Measurements from ENCODE around the gene MYO1H. TPM values are rescaled to one million over a fixed set of nuclear protein-coding genes. Genes with fewer than 3 reads are reported as not detected.

Gene MYO1H
- total and polyA plus RNA-seq, 2 experiments from 2014 or later, result not detected

DNA sequence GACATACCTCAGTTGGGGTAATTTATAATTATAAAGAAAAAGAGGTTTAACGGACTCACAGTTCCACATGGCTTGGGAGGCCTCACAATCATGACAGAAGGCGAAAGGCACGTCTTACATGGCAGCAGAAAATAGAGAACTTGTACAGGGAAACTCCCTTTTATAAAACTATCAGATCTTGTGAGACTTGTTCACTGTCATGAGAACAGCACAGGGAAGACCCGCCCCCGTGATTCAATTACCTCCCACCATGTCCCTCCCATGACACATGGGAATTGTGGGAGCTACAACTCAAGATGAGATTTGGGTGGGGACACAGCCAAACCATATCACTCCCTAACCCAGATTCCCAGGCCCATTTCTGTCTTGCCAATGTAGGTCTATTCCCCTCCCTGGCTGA, 22.1 kb downstream of the MYO1H start:
- Histone ChIP-seq H3K4me2 (no peak overlapping the region), H3K36me3 (ENCODE audit: insufficient read depth) (no peaks in the 10 kb centered on the region), H3K9me2 (ENCODE audit: insufficient read depth) (no peaks in the 10 kb centered on the region), H3K27ac (ENCODE audit: low read depth) (no peak overlapping the region), H3K27me3 (ENCODE audit: insufficient read depth) (no peaks in the 10 kb centered on the region), H4K20me1 (replicated peaks; ENCODE audit: insufficient read depth) (no peaks in the 10 kb centered on the region), H3F3A (replicated peaks; ENCODE audit: low read depth) (no peaks in the 10 kb centered on the region), H3K4me3 (no peak overlapping the region), H2AFZ (0 out of 2 replicates have a peak overlapping the region, but pooled peaks have one; percentile 2), H3K79me2 (replicated peaks; ENCODE audit: insufficient read depth) (no peaks in the 10 kb centered on the region), H3K4me1 (ENCODE audit: insufficient read depth) (no peaks in the 10 kb centered on the region)
- Mint-ChIP-seq H3K4me3 (no peak overlapping the region), H3K27ac (no peak overlapping the region), H3K9me3 (no peaks in the 10 kb centered on the region), H3K4me1 (no peaks in the 10 kb centered on the region), H3K36me3 (ENCODE audit: low read depth) (no peaks in the 10 kb centered on the region), H3K27me3 (ENCODE audit: insufficient read depth, low read depth, poor library complexity) (peaks cover 1% of the 10 kb centered on the region)
- TF ChIP-seq, protein P1, sequence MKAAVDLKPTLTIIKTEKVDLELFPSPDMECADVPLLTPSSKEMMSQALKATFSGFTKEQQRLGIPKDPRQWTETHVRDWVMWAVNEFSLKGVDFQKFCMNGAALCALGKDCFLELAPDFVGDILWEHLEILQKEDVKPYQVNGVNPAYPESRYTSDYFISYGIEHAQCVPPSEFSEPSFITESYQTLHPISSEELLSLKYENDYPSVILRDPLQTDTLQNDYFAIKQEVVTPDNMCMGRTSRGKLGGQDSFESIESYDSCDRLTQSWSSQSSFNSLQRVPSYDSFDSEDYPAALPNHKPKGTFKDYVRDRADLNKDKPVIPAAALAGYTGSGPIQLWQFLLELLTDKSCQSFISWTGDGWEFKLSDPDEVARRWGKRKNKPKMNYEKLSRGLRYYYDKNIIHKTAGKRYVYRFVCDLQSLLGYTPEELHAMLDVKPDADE (IDR thresholded peaks at IDR 0.05), result no peak
- TF ChIP-seq, protein P2, sequence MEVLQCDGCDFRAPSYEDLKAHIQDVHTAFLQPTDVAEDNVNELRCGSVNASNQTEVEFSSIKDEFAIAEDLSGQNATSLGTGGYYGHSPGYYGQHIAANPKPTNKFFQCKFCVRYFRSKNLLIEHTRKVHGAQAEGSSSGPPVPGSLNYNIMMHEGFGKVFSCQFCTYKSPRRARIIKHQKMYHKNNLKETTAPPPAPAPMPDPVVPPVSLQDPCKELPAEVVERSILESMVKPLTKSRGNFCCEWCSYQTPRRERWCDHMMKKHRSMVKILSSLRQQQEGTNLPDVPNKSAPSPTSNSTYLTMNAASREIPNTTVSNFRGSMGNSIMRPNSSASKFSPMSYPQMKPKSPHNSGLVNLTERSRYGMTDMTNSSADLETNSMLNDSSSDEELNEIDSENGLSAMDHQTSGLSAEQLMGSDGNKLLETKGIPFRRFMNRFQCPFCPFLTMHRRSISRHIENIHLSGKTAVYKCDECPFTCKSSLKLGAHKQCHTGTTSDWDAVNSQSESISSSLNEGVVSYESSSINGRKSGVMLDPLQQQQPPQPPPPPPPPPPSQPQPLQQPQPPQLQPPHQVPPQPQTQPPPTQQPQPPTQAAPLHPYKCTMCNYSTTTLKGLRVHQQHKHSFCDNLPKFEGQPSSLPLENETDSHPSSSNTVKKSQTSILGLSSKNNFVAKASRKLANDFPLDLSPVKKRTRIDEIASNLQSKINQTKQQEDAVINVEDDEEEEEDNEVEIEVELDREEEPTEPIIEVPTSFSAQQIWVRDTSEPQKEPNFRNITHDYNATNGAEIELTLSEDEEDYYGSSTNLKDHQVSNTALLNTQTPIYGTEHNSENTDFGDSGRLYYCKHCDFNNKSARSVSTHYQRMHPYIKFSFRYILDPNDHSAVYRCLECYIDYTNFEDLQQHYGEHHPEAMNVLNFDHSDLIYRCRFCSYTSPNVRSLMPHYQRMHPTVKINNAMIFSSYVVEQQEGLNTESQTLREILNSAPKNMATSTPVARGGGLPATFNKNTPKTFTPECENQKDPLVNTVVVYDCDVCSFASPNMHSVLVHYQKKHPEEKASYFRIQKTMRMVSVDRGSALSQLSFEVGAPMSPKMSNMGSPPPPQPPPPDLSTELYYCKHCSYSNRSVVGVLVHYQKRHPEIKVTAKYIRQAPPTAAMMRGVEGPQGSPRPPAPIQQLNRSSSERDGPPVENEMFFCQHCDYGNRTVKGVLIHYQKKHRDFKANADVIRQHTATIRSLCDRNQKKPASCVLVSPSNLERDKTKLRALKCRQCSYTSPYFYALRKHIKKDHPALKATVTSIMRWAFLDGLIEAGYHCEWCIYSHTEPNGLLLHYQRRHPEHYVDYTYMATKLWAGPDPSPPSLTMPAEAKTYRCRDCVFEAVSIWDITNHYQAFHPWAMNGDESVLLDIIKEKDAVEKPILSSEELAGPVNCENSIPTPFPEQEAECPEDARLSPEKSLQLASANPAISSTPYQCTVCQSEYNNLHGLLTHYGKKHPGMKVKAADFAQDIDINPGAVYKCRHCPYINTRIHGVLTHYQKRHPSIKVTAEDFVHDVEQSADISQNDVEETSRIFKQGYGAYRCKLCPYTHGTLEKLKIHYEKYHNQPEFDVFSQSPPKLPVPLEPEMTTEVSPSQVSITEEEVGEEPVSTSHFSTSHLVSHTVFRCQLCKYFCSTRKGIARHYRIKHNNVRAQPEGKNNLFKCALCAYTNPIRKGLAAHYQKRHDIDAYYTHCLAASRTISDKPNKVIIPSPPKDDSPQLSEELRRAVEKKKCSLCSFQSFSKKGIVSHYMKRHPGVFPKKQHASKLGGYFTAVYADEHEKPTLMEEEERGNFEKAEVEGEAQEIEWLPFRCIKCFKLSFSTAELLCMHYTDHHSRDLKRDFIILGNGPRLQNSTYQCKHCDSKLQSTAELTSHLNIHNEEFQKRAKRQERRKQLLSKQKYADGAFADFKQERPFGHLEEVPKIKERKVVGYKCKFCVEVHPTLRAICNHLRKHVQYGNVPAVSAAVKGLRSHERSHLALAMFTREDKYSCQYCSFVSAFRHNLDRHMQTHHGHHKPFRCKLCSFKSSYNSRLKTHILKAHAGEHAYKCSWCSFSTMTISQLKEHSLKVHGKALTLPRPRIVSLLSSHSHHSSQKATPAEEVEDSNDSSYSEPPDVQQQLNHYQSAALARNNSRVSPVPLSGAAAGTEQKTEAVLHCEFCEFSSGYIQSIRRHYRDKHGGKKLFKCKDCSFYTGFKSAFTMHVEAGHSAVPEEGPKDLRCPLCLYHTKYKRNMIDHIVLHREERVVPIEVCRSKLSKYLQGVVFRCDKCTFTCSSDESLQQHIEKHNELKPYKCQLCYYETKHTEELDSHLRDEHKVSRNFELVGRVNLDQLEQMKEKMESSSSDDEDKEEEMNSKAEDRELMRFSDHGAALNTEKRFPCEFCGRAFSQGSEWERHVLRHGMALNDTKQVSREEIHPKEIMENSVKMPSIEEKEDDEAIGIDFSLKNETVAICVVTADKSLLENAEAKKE (CRISPR knock-in tag; IDR thresholded peaks at IDR 0.05), result no peak
- DNase-seq (ENCODE audit: low spot score) (no peak), ATAC-seq (no peak)

DNA sequence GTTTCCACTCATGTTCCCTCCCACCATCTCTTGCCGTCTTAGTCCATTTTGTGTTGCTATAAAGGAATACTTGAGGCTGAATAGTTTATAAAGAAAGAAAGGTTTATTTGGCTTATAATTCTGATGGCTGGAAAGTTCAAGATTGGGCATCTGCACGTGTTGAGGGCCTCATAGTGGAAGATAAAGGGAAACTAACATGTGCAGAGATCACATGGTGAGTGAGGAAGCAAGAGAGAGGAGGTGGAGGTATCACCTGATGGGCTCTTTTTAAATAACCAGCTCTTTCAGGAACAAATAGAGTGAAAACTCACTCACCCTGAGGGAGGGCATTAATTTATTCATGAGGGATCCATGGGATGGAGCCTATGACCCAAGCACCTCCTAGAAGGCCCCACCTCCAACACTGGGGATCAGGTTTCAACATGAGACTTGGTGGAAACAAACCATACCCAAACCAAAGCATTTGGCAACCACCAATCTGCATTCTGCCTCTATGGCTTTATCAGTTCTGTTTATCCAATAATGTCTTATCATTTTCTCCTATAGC, 29.5 kb downstream of the MYO1H start:
- peak overlapping the region; percentile 4; the same call in 1 of the 2 replicates for H2AFZ ChIP-seq
- peaks cover 5% of the 10 kb centered on the region for H3K27me3 Mint-ChIP-seq (ENCODE audit: insufficient read depth, low read depth, poor library complexity)
- DNase-seq (ENCODE audit: low spot score), result peak; percentile 79

More for the DNA sequence above, 29.5 kb downstream of the MYO1H start:
- no peak overlapping the region for H3K4me3 Mint-ChIP-seq
- H3K27ac Mint-ChIP-seq, result peak overlapping the region; percentile 42; the same call in 1 of the 2 replicates
- ATAC-seq, result peak; percentile 100
- H3K4me3 ChIP-seq, result no peak overlapping the region
- no peaks in the 10 kb centered on the region for H3K27me3 ChIP-seq (ENCODE audit: insufficient read depth)
- no peak overlapping the region for H3K27ac ChIP-seq (ENCODE audit: low read depth)
- peaks cover 7% of the 10 kb centered on the region for H3K4me1 Mint-ChIP-seq
- H3K36me3 ChIP-seq (ENCODE audit: insufficient read depth), result no peaks in the 10 kb centered on the region
- H3K9me3 Mint-ChIP-seq, result no peaks in the 10 kb centered on the region
- H4K20me1 ChIP-seq (replicated peaks; ENCODE audit: insufficient read depth), result no peaks in the 10 kb centered on the region
- H3K4me1 ChIP-seq (ENCODE audit: insufficient read depth), result peaks cover 12% of the 10 kb centered on the region; the same call in 1 of the 2 replicates
- no peak overlapping the region for H3K4me2 ChIP-seq
- H3K9me2 ChIP-seq (ENCODE audit: insufficient read depth), result no peaks in the 10 kb centered on the region
- no peaks in the 10 kb centered on the region for H3F3A ChIP-seq (replicated peaks; ENCODE audit: low read depth)
- H3K36me3 Mint-ChIP-seq (ENCODE audit: low read depth), result no peaks in the 10 kb centered on the region
- TF ChIP-seq STAT1 (IDR thresholded peaks at IDR 0.05; ENCODE audit: unreplicated experiment), result no peak
- TF ChIP-seq NANOG (IDR thresholded peaks at IDR 0.05; ENCODE audit: borderline replicate concordance), result no peak
- TF ChIP-seq EZH2 (IDR thresholded peaks at IDR 0.05; ENCODE audit: low read depth, unreplicated experiment), result no peak
- no peak for TF ChIP-seq CREB1 (CRISPR knock-in tag; IDR thresholded peaks at IDR 0.05; ENCODE audit: low read depth)
- no peak for TF ChIP-seq ZNF331 (CRISPR knock-in tag; IDR thresholded peaks at IDR 0.05; ENCODE audit: low read depth)
- H3K79me2 ChIP-seq (replicated peaks; ENCODE audit: insufficient read depth), result no peaks in the 10 kb centered on the region

All from GM23338 (cell line).